D721Med (cell line): ENCODE measurements around the gene AGPS.

Experiments
- DNase-seq: peaks from one replicate; pipeline ENCODE4 v3.0.0; 2011; ENCODE audit warnings: low spot score; ENCODE audit not compliant: insufficient read length
- FAIRE-seq: peaks from 2 replicates; lab custom pipeline; 2011; peaks lifted over from hg19 to GRCh38; lab: Jason Lieb, UNC
- TF ChIP-seq, protein P1 (sequence below): IDR thresholded peaks from 2 replicates; pipeline ENCODE4 v1.5.1; 2012; ENCODE audit warnings: mild to moderate bottlenecking, control low read depth; ENCODE audit not compliant: insufficient read depth; ENCODE audit errors: missing control alignments

Gene AGPS

DNA sequence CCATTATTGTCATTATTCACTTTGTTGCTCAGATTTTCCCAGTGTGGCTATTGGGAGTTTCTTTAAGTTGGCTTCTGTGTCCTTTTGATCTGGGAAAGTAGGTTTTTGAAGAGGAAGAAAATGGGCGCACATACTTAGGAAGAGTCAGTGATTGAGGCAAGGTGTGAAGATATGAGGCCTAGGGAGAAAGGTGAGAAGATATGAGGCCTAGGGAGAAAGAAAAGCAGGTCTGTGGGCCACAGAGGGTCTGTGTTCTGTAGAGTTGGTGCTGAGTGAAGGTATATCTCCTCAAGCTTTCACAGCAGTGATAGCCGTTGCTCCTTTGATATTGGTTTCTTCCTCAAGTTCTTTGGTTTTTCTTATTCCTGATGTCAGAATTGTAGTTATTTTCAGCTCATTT is 126.2 kb downstream of the AGPS start:
- no peak for FAIRE-seq
- TF ChIP-seq, protein P1, sequence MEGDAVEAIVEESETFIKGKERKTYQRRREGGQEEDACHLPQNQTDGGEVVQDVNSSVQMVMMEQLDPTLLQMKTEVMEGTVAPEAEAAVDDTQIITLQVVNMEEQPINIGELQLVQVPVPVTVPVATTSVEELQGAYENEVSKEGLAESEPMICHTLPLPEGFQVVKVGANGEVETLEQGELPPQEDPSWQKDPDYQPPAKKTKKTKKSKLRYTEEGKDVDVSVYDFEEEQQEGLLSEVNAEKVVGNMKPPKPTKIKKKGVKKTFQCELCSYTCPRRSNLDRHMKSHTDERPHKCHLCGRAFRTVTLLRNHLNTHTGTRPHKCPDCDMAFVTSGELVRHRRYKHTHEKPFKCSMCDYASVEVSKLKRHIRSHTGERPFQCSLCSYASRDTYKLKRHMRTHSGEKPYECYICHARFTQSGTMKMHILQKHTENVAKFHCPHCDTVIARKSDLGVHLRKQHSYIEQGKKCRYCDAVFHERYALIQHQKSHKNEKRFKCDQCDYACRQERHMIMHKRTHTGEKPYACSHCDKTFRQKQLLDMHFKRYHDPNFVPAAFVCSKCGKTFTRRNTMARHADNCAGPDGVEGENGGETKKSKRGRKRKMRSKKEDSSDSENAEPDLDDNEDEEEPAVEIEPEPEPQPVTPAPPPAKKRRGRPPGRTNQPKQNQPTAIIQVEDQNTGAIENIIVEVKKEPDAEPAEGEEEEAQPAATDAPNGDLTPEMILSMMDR: no peak
- no peak for DNase-seq

DNA sequence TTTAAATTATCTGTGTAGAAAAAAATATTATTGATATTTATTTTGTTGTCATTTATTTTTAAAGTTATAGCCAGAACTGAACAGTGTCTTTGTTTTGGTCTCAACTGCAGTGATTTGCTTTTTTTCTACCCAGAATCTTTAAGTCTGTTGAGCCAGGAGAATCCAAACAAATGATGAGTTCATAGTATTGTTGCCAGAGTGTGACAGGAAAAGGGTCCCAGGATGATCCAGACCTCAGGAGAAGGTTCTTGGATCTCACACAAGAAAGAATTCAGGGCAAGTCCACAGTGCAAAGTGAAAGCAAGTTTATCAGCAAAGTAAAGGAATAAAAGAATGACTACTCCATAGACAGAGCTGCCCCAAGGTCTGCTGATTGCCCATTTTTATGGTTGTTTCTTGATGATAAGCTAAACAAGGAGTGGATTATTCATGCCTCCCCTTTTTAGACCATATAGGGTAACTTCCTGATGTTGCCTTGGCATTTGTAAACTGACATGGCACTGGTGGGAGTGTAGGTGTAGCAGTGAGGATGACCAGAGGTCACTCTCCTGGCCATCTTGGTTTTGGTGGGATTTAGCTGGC is 127.1 kb downstream of the AGPS start:
- FAIRE-seq (no peak), DNase-seq (no peak)
- TF ChIP-seq, protein P1: no peak

DNA sequence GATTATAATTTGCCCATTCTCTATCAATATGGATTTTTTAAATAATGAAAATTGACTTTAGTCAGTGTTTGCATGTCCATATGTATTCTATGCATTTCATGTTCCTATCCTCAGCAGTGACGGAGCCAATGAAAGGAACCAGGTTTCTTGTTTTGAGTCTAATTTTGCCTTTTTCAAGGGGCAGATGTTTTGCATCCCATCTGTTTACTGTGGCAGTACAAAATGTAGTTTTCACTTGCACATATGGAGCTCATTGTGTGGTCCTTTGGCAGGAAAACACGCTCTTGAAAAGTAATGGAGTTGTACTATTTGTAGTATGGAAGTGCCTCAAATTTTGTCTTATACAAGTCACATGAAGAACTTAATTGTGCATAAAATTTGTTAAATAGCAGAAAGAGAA is 127.8 kb downstream of the AGPS start:
- DNase-seq: no peak
- no peak for FAIRE-seq

DNA sequence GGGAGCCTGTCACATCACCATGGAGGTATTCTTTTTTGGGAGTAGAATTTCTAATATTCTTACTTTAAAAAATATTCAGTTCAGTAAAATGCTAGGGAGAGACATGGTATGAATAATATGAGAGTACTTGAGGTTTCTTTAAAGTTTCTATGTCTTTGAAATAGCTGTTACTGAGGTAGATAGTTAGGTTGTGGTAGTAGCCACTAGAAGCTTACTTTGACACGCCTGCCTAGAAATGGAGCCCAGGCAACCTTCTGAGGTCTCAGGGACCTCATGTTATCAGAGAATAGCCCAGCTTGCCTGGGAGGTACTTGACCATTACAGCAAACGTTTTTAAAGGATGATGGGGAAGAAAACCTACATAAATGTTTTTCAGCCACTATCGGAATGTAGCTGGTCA is 131.2 kb downstream of the AGPS start:
- DNase-seq (no peak), FAIRE-seq (no peak)
- TF ChIP-seq, protein P1: no peak

More for the DNA sequence above, 127.8 kb downstream of the AGPS start:
- TF ChIP-seq, protein P1: no peak

DNA sequence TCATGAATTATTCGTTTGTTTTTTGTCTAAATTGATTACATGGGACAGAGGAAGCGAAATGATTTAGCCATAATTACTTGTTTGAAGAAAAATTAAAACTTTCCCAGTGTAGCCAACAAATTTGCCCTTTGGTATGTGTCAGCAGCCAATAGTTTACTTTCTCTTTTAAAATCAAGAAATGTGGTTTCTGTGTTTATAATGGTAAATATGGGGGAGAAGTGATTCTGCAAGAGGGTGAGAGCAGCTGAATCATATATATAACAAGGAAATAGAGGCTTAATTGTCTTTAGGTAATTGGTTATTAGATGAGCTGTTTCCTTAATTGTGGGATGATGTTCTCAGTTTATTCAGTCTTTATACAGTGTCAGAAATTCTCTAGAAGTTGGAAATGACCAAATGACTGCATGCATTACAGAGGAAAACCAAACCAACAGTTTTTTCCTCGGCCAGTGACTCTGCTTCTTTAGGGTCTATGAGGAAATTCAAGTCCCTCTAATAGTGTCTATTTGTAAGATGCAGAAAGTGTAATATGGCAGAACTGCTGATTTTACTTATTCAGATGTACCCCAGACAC is 132.9 kb downstream of the AGPS start:
- DNase-seq (no peak), FAIRE-seq (peak; percentile 29)
- TF ChIP-seq, protein P1: no peak

DNA sequence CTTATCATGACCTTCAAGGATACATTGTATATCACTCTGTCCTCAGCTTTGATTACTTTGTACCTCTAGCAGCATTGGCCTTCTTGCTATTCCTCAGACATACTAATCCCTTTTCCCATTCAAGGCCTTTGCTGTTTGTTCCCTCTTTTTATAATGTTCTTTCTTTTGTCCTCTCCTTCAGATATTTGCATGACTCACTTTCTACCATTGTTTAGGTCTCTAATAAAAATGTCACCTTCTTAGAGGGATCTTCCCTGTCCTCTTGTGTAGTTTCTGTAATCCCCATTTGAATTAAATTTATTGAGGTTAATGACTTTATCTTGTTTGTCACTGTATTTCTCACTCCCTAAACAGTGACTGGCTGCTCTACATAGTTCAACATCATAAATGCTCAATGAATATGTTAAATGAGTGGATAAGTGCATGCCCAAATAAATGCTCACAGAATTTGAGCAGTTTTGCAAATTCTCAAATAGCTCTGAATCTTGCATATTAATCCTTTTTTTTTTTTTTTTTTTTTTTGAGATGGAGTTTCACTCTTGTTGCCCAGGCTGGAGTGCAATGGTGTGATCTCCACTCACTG is 135.9 kb downstream of the AGPS start:
- TF ChIP-seq, protein P1: no peak
- FAIRE-seq: no peak

DNA sequence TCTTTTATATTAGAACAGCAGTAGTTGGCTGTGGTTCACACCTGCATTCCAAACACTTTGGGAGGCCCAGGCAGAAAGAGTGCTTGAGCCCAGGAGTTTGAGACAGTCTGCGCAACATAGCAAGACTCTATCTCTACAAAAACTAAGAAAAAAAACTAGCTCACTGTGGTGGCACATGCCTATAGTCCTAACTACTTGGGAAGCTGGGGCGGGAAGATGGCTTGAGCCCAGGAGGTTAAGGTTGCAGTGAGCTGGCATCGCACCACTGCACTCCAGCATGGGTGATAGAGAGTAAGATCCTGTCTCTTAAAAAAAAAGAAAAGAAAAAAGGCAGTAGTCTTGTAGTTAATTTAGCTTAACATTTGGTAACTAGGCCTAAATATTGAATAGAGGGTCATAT is 136.6 kb downstream of the AGPS start:
- DNase-seq: no peak
- TF ChIP-seq, protein P1: no peak
- no peak for FAIRE-seq

More for the DNA sequence above, 135.9 kb downstream of the AGPS start:
- no peak for DNase-seq
